Activated CD4-positive, alpha-beta T cell treated with anti-CD3 and anti-CD28 coated beads, Interleukin-2, amount 10 ng/mL, durations not matched to agents 24 days and 14 days (primary cell): ENCODE results near the gene CPEB1. TPM values are rescaled to one million over a fixed set of nuclear protein-coding genes. Genes with fewer than 3 reads are reported as not detected.

Experiments
- DNase-seq: peaks from one replicate; pipeline ENCODE4 v3.0.0; 2022
- H3K27ac Mint-ChIP-seq: one replicate; pipeline ENCODE4 v1.8.0; 2022; ENCODE audit warnings: mild to moderate bottlenecking, mixed read lengths
- H3K27me3 Mint-ChIP-seq: one replicate; pipeline ENCODE4 v1.8.0; 2022; ENCODE audit warnings: mixed read lengths
- H3K36me3 Mint-ChIP-seq: one replicate; pipeline ENCODE4 v1.8.0; 2022; ENCODE audit warnings: low read depth, mild to moderate bottlenecking, mixed read lengths
- H3K4me1 Mint-ChIP-seq: one replicate; pipeline ENCODE4 v1.8.0; 2021; ENCODE audit warnings: mixed read lengths
- H3K4me3 Mint-ChIP-seq: one replicate; pipeline ENCODE4 v1.8.0; 2022; ENCODE audit warnings: mild to moderate bottlenecking, moderate library complexity, mixed read lengths
- H3K9me3 Mint-ChIP-seq: one replicate; pipeline ENCODE4 v1.8.0; 2021; ENCODE audit warnings: mixed read lengths
- intact Hi-C: fragments of 100-400 bp; cut with micrococcal nuclease; formaldehyde crosslinking; loops from one replicate; pipeline ENCODE4 v1.15.1; 2023
- total RNA-seq: library from RNA; stranded (reverse); gene quantifications from 2 replicates; pipeline ENCODE4 v1.2.3, GENCODE V29; 2022

Gene CPEB1
- total RNA-seq, 1 donor from 2014 or later = not detected

GRCh38 chr15:82595766-82596165 is 51.4 kb downstream of the CPEB1 start:
- no peak for DNase-seq
- intact Hi-C loops = no loop called here
- Mint-ChIP-seq H3K9me3 (no peaks in the 10 kb centered on the region), H3K4me3 (no peak overlapping the region), H3K4me1 (no peaks in the 10 kb centered on the region), H3K27me3 (peaks cover 32% of the 10 kb centered on the region), H3K36me3 (no peaks in the 10 kb centered on the region), H3K27ac (no peak overlapping the region)

GRCh38 chr15:82595203-82595602 is 52.0 kb downstream of the CPEB1 start:
- intact Hi-C loops = no loop called here
- Mint-ChIP-seq H3K4me1 (no peaks in the 10 kb centered on the region), H3K36me3 (no peaks in the 10 kb centered on the region), H3K27ac (no peak overlapping the region), H3K4me3 (no peak overlapping the region), H3K9me3 (no peaks in the 10 kb centered on the region), H3K27me3 (peaks cover 35% of the 10 kb centered on the region)
- DNase-seq = no peak

- no peak overlapping the region for H3K4me3 Mint-ChIP-seq
- H3K4me1 Mint-ChIP-seq = no peaks in the 10 kb centered on the region
- intact Hi-C loops = no loop called here
- H3K27me3 Mint-ChIP-seq = peaks cover 32% of the 10 kb centered on the region
- no peaks in the 10 kb centered on the region for H3K9me3 Mint-ChIP-seq
- no peaks in the 10 kb centered on the region for H3K36me3 Mint-ChIP-seq
- DNase-seq = no peak
- H3K27ac Mint-ChIP-seq = no peak overlapping the region
These were observed 59.4 kb downstream of the CPEB1 start for GRCh38 chr15:82587805-82588204.

- no peak for DNase-seq
- Mint-ChIP-seq H3K27ac (no peak overlapping the region), H3K4me1 (no peaks in the 10 kb centered on the region), H3K4me3 (no peak overlapping the region), H3K36me3 (no peaks in the 10 kb centered on the region), H3K27me3 (peaks cover 26% of the 10 kb centered on the region), H3K9me3 (no peaks in the 10 kb centered on the region)
- intact Hi-C loops = no loop called here
These were observed 62.1 kb downstream of the CPEB1 start for GRCh38 chr15:82585072-82585471.

GRCh38 chr15:82580713-82581112 is 66.5 kb downstream of the CPEB1 start:
- Mint-ChIP-seq H3K4me1 (no peaks in the 10 kb centered on the region), H3K9me3 (no peaks in the 10 kb centered on the region), H3K4me3 (no peak overlapping the region), H3K27ac (no peak overlapping the region), H3K27me3 (peaks cover 10% of the 10 kb centered on the region), H3K36me3 (no peaks in the 10 kb centered on the region)
- intact Hi-C loops = no loop called here
- DNase-seq = no peak

- H3K36me3 Mint-ChIP-seq = no peaks in the 10 kb centered on the region
- no peak for DNase-seq
- H3K4me1 Mint-ChIP-seq = no peaks in the 10 kb centered on the region
- intact Hi-C loops = no loop called here
- H3K4me3 Mint-ChIP-seq = no peak overlapping the region
- no peak overlapping the region for H3K27ac Mint-ChIP-seq
- H3K9me3 Mint-ChIP-seq = no peaks in the 10 kb centered on the region
- H3K27me3 Mint-ChIP-seq = peaks cover 29% of the 10 kb centered on the region
These were observed 71.8 kb downstream of the CPEB1 start for GRCh38 chr15:82575335-82575734.

- intact Hi-C loops = no loop called here
- H3K27me3 Mint-ChIP-seq = peaks cover 29% of the 10 kb centered on the region
- no peaks in the 10 kb centered on the region for H3K9me3 Mint-ChIP-seq
- no peaks in the 10 kb centered on the region for H3K36me3 Mint-ChIP-seq
- no peak overlapping the region for H3K27ac Mint-ChIP-seq
- DNase-seq = no peak
- H3K4me1 Mint-ChIP-seq = no peaks in the 10 kb centered on the region
- H3K4me3 Mint-ChIP-seq = no peak overlapping the region
These were observed 74.2 kb downstream of the CPEB1 start for GRCh38 chr15:82572986-82573385.

- DNase-seq = no peak
- H3K27ac Mint-ChIP-seq = no peak overlapping the region
- H3K9me3 Mint-ChIP-seq = no peaks in the 10 kb centered on the region
- H3K27me3 Mint-ChIP-seq = peaks cover 29% of the 10 kb centered on the region
- intact Hi-C loops = no loop called here
- H3K4me3 Mint-ChIP-seq = no peak overlapping the region
- H3K36me3 Mint-ChIP-seq = no peaks in the 10 kb centered on the region
- no peaks in the 10 kb centered on the region for H3K4me1 Mint-ChIP-seq
These were observed 74.9 kb downstream of the CPEB1 start for GRCh38 chr15:82572311-82572710.

- DNase-seq = no peak
- Mint-ChIP-seq H3K36me3 (no peaks in the 10 kb centered on the region), H3K27me3 (peaks cover 29% of the 10 kb centered on the region), H3K9me3 (no peaks in the 10 kb centered on the region), H3K4me3 (no peak overlapping the region), H3K27ac (no peak overlapping the region), H3K4me1 (no peaks in the 10 kb centered on the region)
- intact Hi-C loops = no loop called here
These were observed 75.4 kb downstream of the CPEB1 start for GRCh38 chr15:82571722-82572222.

GRCh38 chr15:82570721-82571508 is 76.2 kb downstream of the CPEB1 start:
- H3K9me3 Mint-ChIP-seq = no peaks in the 10 kb centered on the region
- H3K4me3 Mint-ChIP-seq = no peak overlapping the region
- intact Hi-C loops = no loop called here
- H3K27me3 Mint-ChIP-seq = peaks cover 31% of the 10 kb centered on the region
- no peaks in the 10 kb centered on the region for H3K4me1 Mint-ChIP-seq
- H3K27ac Mint-ChIP-seq = no peak overlapping the region
- DNase-seq = no peak
- H3K36me3 Mint-ChIP-seq = no peaks in the 10 kb centered on the region

- no peak for DNase-seq
- Mint-ChIP-seq H3K27ac (no peak overlapping the region), H3K9me3 (no peaks in the 10 kb centered on the region), H3K27me3 (peaks cover 28% of the 10 kb centered on the region), H3K4me1 (no peaks in the 10 kb centered on the region), H3K4me3 (no peak overlapping the region), H3K36me3 (no peaks in the 10 kb centered on the region)
- intact Hi-C loops = no loop called here
These were observed 77.3 kb downstream of the CPEB1 start for GRCh38 chr15:82569834-82570233.

- no peaks in the 10 kb centered on the region for H3K4me1 Mint-ChIP-seq
- H3K4me3 Mint-ChIP-seq = no peak overlapping the region
- no peak for DNase-seq
- no peaks in the 10 kb centered on the region for H3K36me3 Mint-ChIP-seq
- no peaks in the 10 kb centered on the region for H3K9me3 Mint-ChIP-seq
- intact Hi-C loops = no loop called here
- H3K27ac Mint-ChIP-seq = no peak overlapping the region
- peaks cover 28% of the 10 kb centered on the region for H3K27me3 Mint-ChIP-seq
These were observed 78.2 kb downstream of the CPEB1 start for GRCh38 chr15:82568986-82569385.

- Mint-ChIP-seq H3K9me3 (no peaks in the 10 kb centered on the region), H3K4me3 (no peak overlapping the region), H3K4me1 (no peaks in the 10 kb centered on the region), H3K27ac (no peak overlapping the region), H3K36me3 (no peaks in the 10 kb centered on the region), H3K27me3 (peaks cover 26% of the 10 kb centered on the region)
- intact Hi-C loops = no loop called here
- DNase-seq = no peak
These were observed 79.5 kb downstream of the CPEB1 start for GRCh38 chr15:82567661-82568060.

GRCh38 chr15:82566690-82567089 is 80.5 kb downstream of the CPEB1 start:
- no peak for DNase-seq
- H3K4me1 Mint-ChIP-seq = no peaks in the 10 kb centered on the region
- no peaks in the 10 kb centered on the region for H3K9me3 Mint-ChIP-seq
- intact Hi-C loops = no loop called here
- no peaks in the 10 kb centered on the region for H3K36me3 Mint-ChIP-seq
- no peak overlapping the region for H3K27ac Mint-ChIP-seq
- H3K4me3 Mint-ChIP-seq = no peak overlapping the region
- H3K27me3 Mint-ChIP-seq = peaks cover 24% of the 10 kb centered on the region

GRCh38 chr15:82558502-82558901 is 88.7 kb downstream of the CPEB1 start:
- Mint-ChIP-seq H3K4me3 (no peak overlapping the region), H3K27me3 (peaks cover 36% of the 10 kb centered on the region), H3K27ac (no peak overlapping the region), H3K36me3 (no peaks in the 10 kb centered on the region), H3K4me1 (no peaks in the 10 kb centered on the region), H3K9me3 (no peaks in the 10 kb centered on the region)
- intact Hi-C loops = no loop called here
- DNase-seq = no peak
